ENCODE results near the gene CA9. TPM values are rescaled to one million over a fixed set of nuclear protein-coding genes. Genes with fewer than 3 reads are reported as not detected.

The CA9 gene
- total and polyA plus RNA-seq, 7 experiments from 2014 or later = 0.36 TPM; not detected in 6

DNA sequence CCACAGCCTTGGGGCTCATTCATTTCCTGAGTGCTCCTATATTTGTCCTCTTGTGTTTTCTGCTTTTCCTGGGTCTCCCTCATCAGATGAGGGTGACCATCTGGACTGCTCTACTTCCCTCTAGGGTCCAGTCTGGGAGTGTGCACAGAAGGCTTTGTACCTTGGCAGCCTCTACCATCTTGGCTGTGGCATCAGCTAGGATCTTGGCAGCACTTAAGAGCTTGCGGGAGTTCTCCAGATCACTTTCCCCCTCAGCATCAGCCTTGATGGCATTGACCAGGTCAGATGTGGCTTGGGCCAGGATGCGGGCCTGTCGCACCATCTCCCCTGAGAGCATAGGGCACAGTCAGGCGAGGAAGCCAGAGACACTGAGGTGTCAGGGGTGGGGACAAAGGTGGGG lies 42.5 kb downstream of the CA9 start:
- H3K4me1 Mint-ChIP-seq = peaks cover 0 to 5% (median 0%) of the 10 kb centered on the region in 7 donors
- no peaks in the 10 kb centered on the region for H3K27me3 Mint-ChIP-seq
- intact Hi-C loops (cut with micrococcal nuclease) = no loop called here
- no peaks in the 10 kb centered on the region for H3K4me1 ChIP-seq (ENCODE audit: control insufficient read depth in 2 of 2, insufficient read depth in 2 of 2, low read length in 2 of 2)
- DNase-seq (no peak), ATAC-seq (no peak)
- H3K9me3 Mint-ChIP-seq = peaks cover 0 to 1% (median 0%) of the 10 kb centered on the region in 11 donors
- ChIA-PET POLR2A (interaction anchor here (0.6 to 1.4 kb wide), 4 partner anchors 11 to 69 kb away, joined by 3 to 5 read pairs (median 4); partner anchors contain the start of gene SIT1), CTCF (no interaction called here)
- peak overlapping the region in 4 of 9 donors; percentile 30 to 87 (median 77) for H3K27ac Mint-ChIP-seq
- H3K9me3 ChIP-seq (ENCODE audit: control insufficient read depth in 2 of 3, low read length in 3 of 3) = no peaks in the 10 kb centered on the region
- H3K36me3 ChIP-seq (ENCODE audit: control insufficient read depth in 2 of 3, insufficient read depth in 3 of 3, low read length in 3 of 3) = peaks cover 34 to 100% (median 81%) of the 10 kb centered on the region in 3 experiments
- no peaks in the 10 kb centered on the region for H3K27me3 ChIP-seq (ENCODE audit: control insufficient read depth in 2 of 2, insufficient read depth in 2 of 2, low read length in 2 of 2)
- H3K4me3 Mint-ChIP-seq = no peak overlapping the region
- no peak overlapping the region for H3K4me3 ChIP-seq (ENCODE audit: low read length)
- peaks cover 17 to 64% (median 30%) of the 10 kb centered on the region in 5 donors for H3K36me3 Mint-ChIP-seq
- H3K27ac ChIP-seq (ENCODE audit: low read depth, low read length) = no peak overlapping the region

DNA sequence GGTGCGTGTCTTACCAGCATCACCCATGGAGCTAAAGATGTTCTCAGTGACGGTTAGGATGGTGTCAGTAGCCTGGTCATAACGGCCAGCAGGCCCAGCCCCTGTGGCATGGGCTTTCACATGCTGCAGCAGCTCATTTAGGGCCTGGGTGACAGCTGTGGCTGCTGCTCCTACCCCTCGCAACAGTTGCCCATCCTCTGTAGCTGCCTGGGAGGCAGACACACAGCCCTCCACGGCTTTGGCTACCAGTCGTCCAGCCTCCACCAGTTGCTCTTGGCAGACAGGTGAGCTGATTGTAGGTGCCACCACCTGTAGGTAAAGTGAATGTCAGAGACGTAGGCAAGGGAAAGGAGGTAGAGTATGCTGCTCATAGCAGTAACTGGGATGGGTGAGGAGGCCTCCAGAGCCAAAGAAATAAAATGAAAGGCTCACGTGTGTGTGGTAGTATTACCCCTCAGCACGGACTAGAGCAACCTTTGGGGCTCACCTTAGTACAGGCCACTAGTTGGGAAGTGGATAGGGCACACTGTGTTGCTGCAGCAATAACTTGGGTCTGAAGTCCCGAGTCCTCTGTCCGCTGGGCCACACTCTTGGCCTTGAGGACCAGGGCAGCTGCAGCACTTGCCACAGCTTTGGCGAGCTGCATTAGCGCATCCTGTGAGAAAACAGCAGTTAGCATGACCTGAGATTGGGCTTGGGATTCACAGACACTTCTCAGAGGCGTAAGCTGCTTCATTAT lies 43.6 kb downstream of the CA9 start:
- DNase-seq (no peak), ATAC-seq (no peak)
- Mint-ChIP-seq H3K4me3 (no peak overlapping the region), H3K9me3 (peaks cover 0 to 1% (median 0%) of the 10 kb centered on the region in 11 donors), H3K27me3 (no peaks in the 10 kb centered on the region), H3K27ac (peak overlapping the region in 1 of 9 donors; percentile 71), H3K36me3 (peaks cover 27 to 67% (median 34%) of the 10 kb centered on the region in 5 donors), H3K4me1 (peaks cover 0 to 13% (median 0%) of the 10 kb centered on the region in 7 donors)
- H3K4me3 ChIP-seq (ENCODE audit: low read length) = no peak overlapping the region
- H3K9me3 ChIP-seq (ENCODE audit: control insufficient read depth in 2 of 3, low read length in 3 of 3) = no peaks in the 10 kb centered on the region
- CTCF ChIA-PET = interaction anchor here (0.8 to 1.2 kb wide), 2 partner anchors 11 to 21 kb away, joined by 3 to 6 read pairs; no protein-coding TSS in a partner anchor
- intact Hi-C loops (cut with micrococcal nuclease) = no loop called here
- peaks cover 44 to 100% (median 82%) of the 10 kb centered on the region in 3 experiments for H3K36me3 ChIP-seq (ENCODE audit: control insufficient read depth in 2 of 3, insufficient read depth in 3 of 3, low read length in 3 of 3)
- no peaks in the 10 kb centered on the region for H3K4me1 ChIP-seq (ENCODE audit: control insufficient read depth in 2 of 2, insufficient read depth in 2 of 2, low read length in 2 of 2)
- H3K27ac ChIP-seq (ENCODE audit: low read depth, low read length) = no peak overlapping the region
- no peaks in the 10 kb centered on the region for H3K27me3 ChIP-seq (ENCODE audit: control insufficient read depth in 2 of 2, insufficient read depth in 2 of 2, low read length in 2 of 2)
- POLR2A ChIA-PET = no interaction called here

DNA sequence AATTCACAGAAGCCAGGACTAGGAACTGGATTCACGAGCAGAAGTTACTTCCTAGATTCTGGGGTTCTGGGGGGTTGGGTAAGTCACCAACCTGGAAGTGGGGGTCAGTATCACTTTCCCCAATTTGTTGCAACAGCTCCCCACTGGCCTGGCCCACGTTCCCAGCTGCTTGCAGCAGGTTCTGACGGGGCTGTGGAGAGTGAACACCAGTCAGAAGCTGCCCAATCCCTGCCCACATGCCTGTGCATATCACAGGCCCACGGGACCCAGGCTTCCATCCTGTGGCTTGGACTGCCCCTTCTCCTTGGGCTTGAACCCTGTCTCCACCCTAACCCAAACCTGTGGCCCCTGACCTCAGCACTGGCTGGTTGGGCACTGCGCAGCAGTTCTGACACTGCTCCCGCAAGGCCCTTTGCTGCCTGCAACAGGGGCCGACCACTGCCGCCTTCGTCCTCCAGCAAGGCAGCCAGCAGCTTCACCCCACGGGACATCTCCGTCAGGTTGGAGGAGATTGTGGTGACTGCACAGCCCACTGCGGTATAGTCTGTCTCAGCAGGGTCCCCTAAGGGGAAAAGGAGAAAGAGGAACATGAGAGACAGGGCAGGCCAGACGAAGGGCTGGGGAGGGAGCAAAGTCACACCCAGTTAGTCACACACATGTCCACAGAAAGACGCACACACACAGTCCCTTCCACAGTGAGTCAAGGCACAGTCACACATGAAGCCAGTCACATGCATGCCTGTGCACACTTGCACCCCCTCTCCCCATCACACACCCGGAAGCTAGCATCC lies 45.2 kb downstream of the CA9 start:
- Mint-ChIP-seq H3K4me3 (no peak overlapping the region), H3K27ac (peak overlapping the region in 3 of 9 donors; percentile 8 to 70 (median 19)), H3K27me3 (no peaks in the 10 kb centered on the region), H3K9me3 (peaks cover 0 to 1% (median 0%) of the 10 kb centered on the region in 11 donors), H3K4me1 (peaks cover 0 to 13% (median 0%) of the 10 kb centered on the region in 7 donors), H3K36me3 (peaks cover 26 to 64% (median 37%) of the 10 kb centered on the region in 5 donors)
- Histone ChIP-seq H3K4me1 (ENCODE audit: control insufficient read depth in 2 of 2, insufficient read depth in 2 of 2, low read length in 2 of 2) (no peaks in the 10 kb centered on the region), H3K27me3 (ENCODE audit: control insufficient read depth in 2 of 2, insufficient read depth in 2 of 2, low read length in 2 of 2) (no peaks in the 10 kb centered on the region), H3K27ac (ENCODE audit: low read depth, low read length) (no peak overlapping the region), H3K9me3 (ENCODE audit: control insufficient read depth in 2 of 3, low read length in 3 of 3) (no peaks in the 10 kb centered on the region), H3K36me3 (ENCODE audit: control insufficient read depth in 2 of 3, insufficient read depth in 3 of 3, low read length in 3 of 3) (peaks cover 52 to 100% (median 85%) of the 10 kb centered on the region in 3 experiments), H3K4me3 (ENCODE audit: low read length) (no peak overlapping the region)
- no peak for DNase-seq
- ATAC-seq = peak; percentile 75
- intact Hi-C loops (cut with micrococcal nuclease) = no loop called here
- POLR2A ChIA-PET = no interaction called here
- CTCF ChIA-PET = interaction anchor here (1.2 kb wide), 1 partner anchor 22 kb away, joined by 4 read pairs; no protein-coding TSS in a partner anchor

DNA sequence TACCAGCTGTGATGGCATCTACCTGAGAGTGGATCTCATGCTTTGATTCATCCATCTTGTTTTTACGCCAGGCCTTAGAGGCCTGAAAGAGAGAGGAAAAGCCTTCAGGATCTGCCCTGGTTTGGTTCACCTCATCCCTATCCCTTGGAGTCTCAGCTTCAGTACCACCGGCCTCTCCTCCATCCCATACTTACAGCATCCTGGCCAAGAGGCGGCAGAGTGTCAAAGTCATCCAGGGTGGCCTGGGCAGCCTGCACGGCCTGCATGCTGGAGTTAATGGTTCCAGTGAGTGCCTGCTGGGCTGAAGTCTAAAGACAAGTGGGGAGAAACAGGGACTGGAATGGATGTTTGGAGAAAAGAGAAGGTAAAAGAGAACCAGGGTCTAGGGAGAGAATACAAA lies 45.8 kb downstream of the CA9 start:
- peaks cover 28 to 62% (median 39%) of the 10 kb centered on the region in 5 donors for H3K36me3 Mint-ChIP-seq
- H3K4me1 Mint-ChIP-seq = peaks cover 0 to 14% (median 3%) of the 10 kb centered on the region in 7 donors
- CTCF ChIA-PET = no interaction called here
- no peaks in the 10 kb centered on the region for H3K9me3 ChIP-seq (ENCODE audit: control insufficient read depth in 2 of 3, low read length in 3 of 3)
- H3K4me1 ChIP-seq (ENCODE audit: control insufficient read depth in 2 of 2, insufficient read depth in 2 of 2, low read length in 2 of 2) = no peaks in the 10 kb centered on the region
- POLR2A ChIA-PET = no interaction called here
- no peaks in the 10 kb centered on the region for H3K27me3 ChIP-seq (ENCODE audit: control insufficient read depth in 2 of 2, insufficient read depth in 2 of 2, low read length in 2 of 2)
- DNase-seq (no peak), ATAC-seq (no peak)
- peaks cover 0 to 1% (median 0%) of the 10 kb centered on the region in 11 donors for H3K9me3 Mint-ChIP-seq
- H3K27me3 Mint-ChIP-seq = no peaks in the 10 kb centered on the region
- H3K4me3 ChIP-seq (ENCODE audit: low read length) = no peak overlapping the region
- H3K4me3 Mint-ChIP-seq = no peak overlapping the region
- H3K27ac ChIP-seq (ENCODE audit: low read depth, low read length) = no peak overlapping the region
- intact Hi-C loops (cut with micrococcal nuclease) = no loop called here
- H3K27ac Mint-ChIP-seq = peak overlapping the region in 2 of 9 donors; percentile 8 to 19
- peaks cover 52 to 100% (median 86%) of the 10 kb centered on the region in 3 experiments for H3K36me3 ChIP-seq (ENCODE audit: control insufficient read depth in 2 of 3, insufficient read depth in 3 of 3, low read length in 3 of 3)

DNA sequence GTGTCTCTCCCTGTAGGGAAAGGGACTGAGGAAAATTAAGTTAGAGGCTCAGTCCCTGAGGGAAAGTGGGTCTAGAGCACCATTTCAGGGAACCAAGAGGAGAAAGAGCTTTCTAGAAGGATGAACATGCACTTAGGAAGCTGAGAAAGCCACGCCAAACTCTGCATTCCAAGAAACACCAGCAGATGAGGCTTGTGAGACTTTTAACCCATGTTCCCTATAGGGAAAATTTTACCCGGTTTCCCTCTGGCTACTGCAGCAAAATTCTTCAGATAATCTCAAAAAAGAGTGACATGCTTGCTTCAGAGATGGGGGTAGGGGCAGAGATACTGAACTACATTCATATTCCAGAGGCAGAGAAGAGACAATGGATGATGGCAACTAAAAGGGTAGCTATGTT lies 49.7 kb downstream of the CA9 start:
- intact Hi-C loops (cut with micrococcal nuclease) = no loop called here
- ATAC-seq (no peak), DNase-seq (no peak)
- Mint-ChIP-seq H3K9me3 (peaks cover 0 to 2% (median 0%) of the 10 kb centered on the region in 11 donors), H3K27me3 (no peaks in the 10 kb centered on the region), H3K4me1 (peaks cover 0 to 23% (median 8%) of the 10 kb centered on the region in 7 donors), H3K4me3 (no peak overlapping the region), H3K27ac (peak overlapping the region in 1 of 9 donors; percentile 31), H3K36me3 (peaks cover 24 to 41% (median 30%) of the 10 kb centered on the region in 5 donors)
- no peaks in the 10 kb centered on the region for H3K9me3 ChIP-seq (ENCODE audit: control insufficient read depth in 2 of 3, low read length in 3 of 3)
- no peak overlapping the region for H3K4me3 ChIP-seq (ENCODE audit: low read length)
- no peak overlapping the region for H3K27ac ChIP-seq (ENCODE audit: low read depth, low read length)
- peaks cover 17 to 18% of the 10 kb centered on the region in 2 donors for H3K4me1 ChIP-seq (ENCODE audit: control insufficient read depth in 2 of 2, insufficient read depth in 2 of 2, low read length in 2 of 2)
- POLR2A ChIA-PET = interaction anchor here (1.0 kb wide), 1 partner anchor 10 kb away, joined by 3 read pairs; no protein-coding TSS in a partner anchor
- H3K36me3 ChIP-seq (ENCODE audit: control insufficient read depth in 2 of 3, insufficient read depth in 3 of 3, low read length in 3 of 3) = peaks cover 44 to 73% (median 62%) of the 10 kb centered on the region in 3 experiments
- H3K27me3 ChIP-seq (ENCODE audit: control insufficient read depth in 2 of 2, insufficient read depth in 2 of 2, low read length in 2 of 2) = no peaks in the 10 kb centered on the region
- CTCF ChIA-PET = interaction anchor here (0.7 to 0.9 kb wide), 2 partner anchors 31 to 159 kb away, joined by 3 read pairs; no protein-coding TSS in a partner anchor

DNA sequence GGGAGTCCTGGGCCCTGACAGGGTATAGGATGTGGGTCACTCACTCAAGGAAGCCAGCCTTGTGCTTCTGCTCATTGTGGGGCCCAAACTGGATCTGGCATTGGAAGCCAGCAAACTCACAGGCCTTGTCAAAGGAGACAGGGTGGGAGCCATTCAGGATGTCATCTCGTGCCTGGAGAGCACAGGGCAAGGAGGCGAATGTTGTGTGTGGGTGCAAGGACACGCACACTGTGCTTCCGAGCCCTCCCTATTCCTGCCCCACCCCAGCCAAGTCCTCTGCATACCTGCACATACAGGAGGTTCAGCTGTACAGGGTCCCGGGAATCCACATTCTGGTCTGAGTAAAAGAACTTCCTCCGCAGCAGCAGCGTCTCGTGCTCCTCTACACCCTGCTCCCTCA lies 50.2 kb downstream of the CA9 start:
- no peak for DNase-seq
- H3K27me3 Mint-ChIP-seq = no peaks in the 10 kb centered on the region
- H3K27me3 ChIP-seq (ENCODE audit: control insufficient read depth in 2 of 2, insufficient read depth in 2 of 2, low read length in 2 of 2) = no peaks in the 10 kb centered on the region
- CTCF ChIA-PET = interaction anchor here (0.7 kb wide), 2 partner anchors 158 to 252 kb away, joined by 3 read pairs; no protein-coding TSS in a partner anchor
- H3K36me3 ChIP-seq (ENCODE audit: control insufficient read depth in 2 of 3, insufficient read depth in 3 of 3, low read length in 3 of 3) = peaks cover 39 to 68% (median 59%) of the 10 kb centered on the region in 3 experiments
- POLR2A ChIA-PET = interaction anchor here (1.0 kb wide), 1 partner anchor 9 kb away, joined by 3 read pairs; no protein-coding TSS in a partner anchor
- intact Hi-C loops (cut with micrococcal nuclease) = no loop called here
- no peak for ATAC-seq
- H3K4me3 ChIP-seq (ENCODE audit: low read length) = no peak overlapping the region
- no peak overlapping the region for H3K4me3 Mint-ChIP-seq
- H3K36me3 Mint-ChIP-seq = peaks cover 24 to 39% (median 29%) of the 10 kb centered on the region in 5 donors
- peaks cover 21 to 22% of the 10 kb centered on the region in 2 donors for H3K4me1 ChIP-seq (ENCODE audit: control insufficient read depth in 2 of 2, insufficient read depth in 2 of 2, low read length in 2 of 2)
- no peak overlapping the region for H3K27ac Mint-ChIP-seq
- H3K9me3 ChIP-seq (ENCODE audit: control insufficient read depth in 2 of 3, low read length in 3 of 3) = no peaks in the 10 kb centered on the region
- no peak overlapping the region for H3K27ac ChIP-seq (ENCODE audit: low read depth, low read length)
- H3K4me1 Mint-ChIP-seq = peaks cover 0 to 23% (median 8%) of the 10 kb centered on the region in 7 donors
- peaks cover 0 to 2% (median 0%) of the 10 kb centered on the region in 11 donors for H3K9me3 Mint-ChIP-seq

Data from naive thymus-derived CD4-positive, alpha-beta T cell (primary cell).